ENCODE results near the gene NDOR1.

The NDOR1 gene

GRCh38 chr9:137167747-137168572 is 37.5 kb upstream of the NDOR1 start:
- no peak for DNase-seq

GRCh38 chr9:137168573-137168903 is 37.0 kb upstream of the NDOR1 start:
- no peak for DNase-seq

- peak; percentile 12 for DNase-seq
These were observed 36.3 kb upstream of the NDOR1 start for GRCh38 chr9:137168904-137169856.

- DNase-seq = no peak
These were observed 35.6 kb upstream of the NDOR1 start, which contains the start of gene LRRC26 for GRCh38 chr9:137169896-137170358. Gene LRRC26 (minus strand): TSS chr9:137170051. CDS start chr9:137169943, 108 bp downstream.

GRCh38 chr9:137170486-137171148 is 34.9 kb upstream of the NDOR1 start:
- no peak for DNase-seq

GRCh38 chr9:137171149-137171900 is 34.2 kb upstream of the NDOR1 start:
- DNase-seq = no peak

GRCh38 chr9:137172901-137173795 is 32.4 kb upstream of the NDOR1 start:
- no peak for DNase-seq

GRCh38 chr9:137173796-137174664 is 31.5 kb upstream of the NDOR1 start:
- no peak for DNase-seq

GRCh38 chr9:137174722-137175293 is 30.7 kb upstream of the NDOR1 start:
- no peak for DNase-seq

- peak; percentile 26 for DNase-seq
These were observed 30.0 kb upstream of the NDOR1 start for GRCh38 chr9:137175345-137175961.

GRCh38 chr9:137176302-137177182 is 29.0 kb upstream of the NDOR1 start:
- DNase-seq = peak; percentile 34

- no peak for DNase-seq
These were observed 27.1 kb upstream of the NDOR1 start for GRCh38 chr9:137178201-137178938.

- DNase-seq = no peak
These were observed 26.4 kb upstream of the NDOR1 start for GRCh38 chr9:137178939-137179630.

GRCh38 chr9:137179761-137180160 is 25.7 kb upstream of the NDOR1 start:
- no peak for DNase-seq

GRCh38 chr9:137180491-137180890 is 25.0 kb upstream of the NDOR1 start:
- DNase-seq = no peak

- DNase-seq = no peak
These were observed 23.8 kb upstream of the NDOR1 start for GRCh38 chr9:137181680-137182079.

GRCh38 chr9:137182836-137183235 is 22.7 kb upstream of the NDOR1 start:
- no peak for DNase-seq
